Measurements from ENCODE around the gene TRAPPC8.

Gene TRAPPC8

DNA sequence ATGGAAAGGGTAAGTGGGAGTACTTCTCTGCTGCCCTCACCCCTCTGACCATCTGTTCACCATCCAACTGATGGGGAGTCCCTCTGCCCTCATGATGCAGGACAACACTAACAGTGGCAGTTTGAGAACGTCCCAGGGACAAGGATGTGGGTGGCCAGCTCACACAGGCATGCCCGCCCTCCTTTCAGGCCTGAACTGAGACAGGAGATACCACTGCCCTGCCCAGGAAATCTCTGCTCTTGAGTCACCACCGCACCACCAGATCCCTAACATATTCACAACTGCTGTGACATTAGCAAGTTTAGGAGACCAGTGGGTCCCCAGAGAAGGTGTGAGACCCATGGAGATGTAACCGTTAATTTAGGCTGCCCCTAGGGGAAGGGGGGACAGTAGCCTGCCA lies 66.2 kb downstream of the TRAPPC8 start:
- no peak overlapping the region for H3K9ac ChIP-seq (ENCODE audit: low read length in 5 of 5)
- no peak overlapping the region for H3K27ac ChIP-seq (ENCODE audit: low read depth, low read length)
- H3K4me3 ChIP-seq (ENCODE audit: low read depth in 1 of 5, low read length in 5 of 5): no peak overlapping the region
- no peaks in the 10 kb centered on the region for H3K4me1 ChIP-seq (ENCODE audit: control insufficient read depth in 5 of 5, insufficient read depth in 5 of 5, low read length in 5 of 5)
- peaks cover 0 to 3% (median 0%) of the 10 kb centered on the region in 5 donors for H3K9me3 ChIP-seq (ENCODE audit: control insufficient read depth in 5 of 5, low read length in 5 of 5)
- H3K36me3 ChIP-seq (ENCODE audit: control insufficient read depth in 5 of 5, insufficient read depth in 5 of 5, low read length in 5 of 5): peaks cover 30 to 61% (median 44%) of the 10 kb centered on the region in 5 donors
- H3K27me3 ChIP-seq (ENCODE audit: control insufficient read depth in 5 of 5, insufficient read depth in 4 of 5, low read length in 5 of 5): no peaks in the 10 kb centered on the region

DNA sequence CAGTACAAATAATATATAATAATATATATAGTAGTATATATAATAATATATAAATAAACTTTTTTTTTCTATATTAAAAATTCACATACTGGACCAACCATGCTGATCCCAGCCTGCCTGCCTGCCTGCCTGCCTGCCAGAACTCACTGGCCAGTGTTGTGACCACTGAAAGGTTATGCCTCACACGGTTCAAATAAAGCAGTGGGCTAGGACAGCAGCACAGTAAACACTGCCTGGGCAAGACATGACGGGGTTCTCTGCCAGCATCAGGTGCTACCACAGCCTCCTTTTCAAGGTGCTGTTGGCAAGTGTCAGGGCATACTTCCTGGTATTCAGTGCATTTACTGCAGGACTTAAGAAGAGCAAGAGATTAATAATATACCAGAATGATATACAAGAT lies 67.6 kb downstream of the TRAPPC8 start:
- H3K4me1 ChIP-seq (ENCODE audit: control insufficient read depth in 5 of 5, insufficient read depth in 5 of 5, low read length in 5 of 5): no peaks in the 10 kb centered on the region
- H3K4me3 ChIP-seq (ENCODE audit: low read depth in 1 of 5, low read length in 5 of 5): no peak overlapping the region
- no peaks in the 10 kb centered on the region for H3K9me3 ChIP-seq (ENCODE audit: control insufficient read depth in 5 of 5, low read length in 5 of 5)
- H3K36me3 ChIP-seq (ENCODE audit: control insufficient read depth in 5 of 5, insufficient read depth in 5 of 5, low read length in 5 of 5): peaks cover 32 to 66% (median 45%) of the 10 kb centered on the region in 5 donors
- no peak overlapping the region for H3K27ac ChIP-seq (ENCODE audit: low read depth, low read length)
- H3K27me3 ChIP-seq (ENCODE audit: control insufficient read depth in 5 of 5, insufficient read depth in 4 of 5, low read length in 5 of 5): no peaks in the 10 kb centered on the region
- no peak overlapping the region for H3K9ac ChIP-seq (ENCODE audit: low read length in 5 of 5)

DNA sequence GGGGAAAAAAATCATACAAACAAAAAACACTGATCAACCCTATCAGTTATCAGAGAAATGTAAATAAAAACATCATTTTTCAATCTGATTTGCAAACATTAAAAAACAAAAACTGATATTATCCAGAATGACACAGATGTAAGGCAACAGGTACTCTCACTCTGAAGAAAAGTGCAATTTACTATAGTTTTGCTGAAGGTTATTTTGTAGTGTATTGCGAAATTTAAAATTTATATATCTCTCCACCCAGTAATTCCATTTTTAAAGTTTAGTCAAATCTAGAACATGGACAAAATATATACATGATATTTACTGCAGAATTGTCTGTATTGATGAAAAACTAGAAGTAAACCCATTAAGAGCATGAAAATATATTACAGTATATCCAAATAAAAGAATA lies 79.8 kb downstream of the TRAPPC8 start:
- Histone ChIP-seq H3K4me1 (ENCODE audit: control insufficient read depth in 5 of 5, insufficient read depth in 5 of 5, low read length in 5 of 5) (no peaks in the 10 kb centered on the region), H3K27me3 (ENCODE audit: control insufficient read depth in 5 of 5, insufficient read depth in 4 of 5, low read length in 5 of 5) (no peaks in the 10 kb centered on the region), H3K27ac (ENCODE audit: low read depth, low read length) (no peak overlapping the region), H3K9me3 (ENCODE audit: control insufficient read depth in 5 of 5, low read length in 5 of 5) (no peaks in the 10 kb centered on the region), H3K9ac (ENCODE audit: low read length in 5 of 5) (no peak overlapping the region), H3K36me3 (ENCODE audit: control insufficient read depth in 5 of 5, insufficient read depth in 5 of 5, low read length in 5 of 5) (peaks cover 24 to 64% (median 36%) of the 10 kb centered on the region in 5 donors), H3K4me3 (ENCODE audit: low read depth in 1 of 5, low read length in 5 of 5) (no peak overlapping the region)

DNA sequence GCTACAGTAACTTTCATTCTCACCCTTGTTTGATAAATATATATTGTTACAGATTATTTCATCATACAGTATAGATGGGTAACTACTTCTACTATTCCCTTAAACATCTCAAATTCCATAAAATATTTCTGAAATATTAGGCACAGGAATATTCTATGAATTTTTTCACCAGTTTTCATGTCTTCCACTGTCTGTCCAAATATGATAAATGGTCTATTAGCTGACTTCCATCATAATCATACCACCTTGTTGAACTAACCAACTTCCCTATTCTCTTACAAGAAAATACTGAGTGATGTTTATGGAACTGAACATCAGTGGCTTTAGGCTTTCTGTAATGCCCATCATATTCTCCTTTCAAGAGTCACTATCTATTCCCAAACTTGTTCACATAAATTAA lies 82.4 kb downstream of the TRAPPC8 start:
- peaks cover 0 to 4% (median 0%) of the 10 kb centered on the region in 5 donors for H3K4me1 ChIP-seq (ENCODE audit: control insufficient read depth in 5 of 5, insufficient read depth in 5 of 5, low read length in 5 of 5)
- no peak overlapping the region for H3K9ac ChIP-seq (ENCODE audit: low read length in 5 of 5)
- H3K27ac ChIP-seq (ENCODE audit: low read depth, low read length): no peak overlapping the region
- no peaks in the 10 kb centered on the region for H3K9me3 ChIP-seq (ENCODE audit: control insufficient read depth in 5 of 5, low read length in 5 of 5)
- peaks cover 23 to 64% (median 35%) of the 10 kb centered on the region in 5 donors for H3K36me3 ChIP-seq (ENCODE audit: control insufficient read depth in 5 of 5, insufficient read depth in 5 of 5, low read length in 5 of 5)
- H3K4me3 ChIP-seq (ENCODE audit: low read depth in 1 of 5, low read length in 5 of 5): no peak overlapping the region
- no peaks in the 10 kb centered on the region for H3K27me3 ChIP-seq (ENCODE audit: control insufficient read depth in 5 of 5, insufficient read depth in 4 of 5, low read length in 5 of 5)

DNA sequence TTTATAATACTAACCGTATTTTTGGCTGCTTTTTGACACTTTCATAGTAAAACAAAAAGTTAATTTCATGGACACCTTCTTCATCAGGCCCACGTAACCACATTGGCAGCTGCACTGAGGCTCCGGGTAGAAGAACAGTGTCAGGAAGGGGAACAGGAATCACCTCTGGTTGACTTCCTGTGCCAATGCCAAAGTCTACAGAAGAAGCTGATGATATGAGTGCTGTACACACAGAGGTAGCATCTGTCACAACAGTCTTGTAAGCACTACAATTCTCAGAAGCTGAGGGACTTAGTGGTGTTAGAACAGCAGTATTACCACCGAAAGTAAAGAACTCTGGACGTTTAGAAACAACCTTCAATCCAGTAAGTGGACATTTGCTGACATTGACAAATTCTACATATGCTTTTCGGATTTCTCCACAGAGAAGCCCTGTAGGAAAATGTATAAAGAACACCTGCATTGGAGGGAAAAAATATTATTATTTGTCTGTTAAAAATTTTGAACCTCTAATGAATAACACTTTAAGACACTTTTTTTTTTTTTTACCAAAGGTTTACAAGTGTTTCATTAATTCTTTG lies 85.3 kb downstream of the TRAPPC8 start:
- Histone ChIP-seq H3K27ac (ENCODE audit: low read depth, low read length) (no peak overlapping the region), H3K9ac (ENCODE audit: low read length in 5 of 5) (no peak overlapping the region), H3K27me3 (ENCODE audit: control insufficient read depth in 5 of 5, insufficient read depth in 4 of 5, low read length in 5 of 5) (no peaks in the 10 kb centered on the region), H3K4me3 (ENCODE audit: low read depth in 1 of 5, low read length in 5 of 5) (no peak overlapping the region), H3K9me3 (ENCODE audit: control insufficient read depth in 5 of 5, low read length in 5 of 5) (no peaks in the 10 kb centered on the region), H3K4me1 (ENCODE audit: control insufficient read depth in 5 of 5, insufficient read depth in 5 of 5, low read length in 5 of 5) (peaks cover 0 to 4% (median 0%) of the 10 kb centered on the region in 5 donors), H3K36me3 (ENCODE audit: control insufficient read depth in 5 of 5, insufficient read depth in 5 of 5, low read length in 5 of 5) (peaks cover 29 to 57% (median 44%) of the 10 kb centered on the region in 5 donors)

DNA sequence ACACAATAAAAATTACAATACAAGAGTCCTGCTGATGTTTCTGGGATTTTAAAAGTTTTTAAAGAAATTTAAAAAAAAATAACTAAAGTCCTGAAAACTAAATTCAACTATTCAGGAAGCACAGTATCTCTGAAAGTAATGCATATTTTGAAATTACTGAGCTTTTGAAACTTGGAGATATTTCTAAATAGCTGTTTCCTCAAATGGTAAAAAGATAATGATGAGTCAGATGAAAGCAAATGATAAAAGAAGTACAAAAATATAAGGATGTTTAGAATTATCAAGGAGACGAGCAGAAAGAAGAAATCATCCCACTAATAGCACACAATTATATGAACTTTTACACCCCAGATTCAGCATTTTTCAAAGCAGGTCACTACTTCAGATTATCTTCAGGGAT lies 92.1 kb downstream of the TRAPPC8 start:
- Histone ChIP-seq H3K27me3 (ENCODE audit: control insufficient read depth in 5 of 5, insufficient read depth in 4 of 5, low read length in 5 of 5) (no peaks in the 10 kb centered on the region), H3K9ac (ENCODE audit: low read length in 5 of 5) (no peak overlapping the region), H3K36me3 (ENCODE audit: control insufficient read depth in 5 of 5, insufficient read depth in 5 of 5, low read length in 5 of 5) (peaks cover 38 to 70% (median 58%) of the 10 kb centered on the region in 5 donors), H3K27ac (ENCODE audit: low read depth, low read length) (no peak overlapping the region), H3K4me1 (ENCODE audit: control insufficient read depth in 5 of 5, insufficient read depth in 5 of 5, low read length in 5 of 5) (no peaks in the 10 kb centered on the region), H3K4me3 (ENCODE audit: low read depth in 1 of 5, low read length in 5 of 5) (no peak overlapping the region), H3K9me3 (ENCODE audit: control insufficient read depth in 5 of 5, low read length in 5 of 5) (no peaks in the 10 kb centered on the region)

DNA sequence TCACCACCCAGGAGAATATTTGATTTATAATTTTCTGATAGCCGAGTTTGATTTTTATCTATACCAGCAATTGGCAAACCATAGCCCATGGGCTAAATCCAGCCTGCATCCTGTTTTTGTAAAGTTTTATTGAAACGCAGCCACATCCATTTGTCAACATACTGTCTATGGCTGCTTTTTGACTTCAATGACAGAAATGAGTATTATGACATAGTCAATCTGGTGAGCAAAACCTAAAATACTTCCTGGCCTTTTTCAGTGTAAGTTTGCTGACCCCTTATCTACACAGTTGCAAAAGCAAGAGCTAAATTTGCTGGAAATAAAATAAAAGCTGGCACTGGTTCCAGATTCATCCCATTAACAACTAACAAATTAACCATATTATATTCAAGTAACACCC lies 102.4 kb downstream of the TRAPPC8 start:
- Histone ChIP-seq H3K4me3 (ENCODE audit: low read depth in 1 of 5, low read length in 5 of 5) (no peak overlapping the region), H3K9ac (ENCODE audit: low read length in 5 of 5) (no peak overlapping the region), H3K9me3 (ENCODE audit: control insufficient read depth in 5 of 5, low read length in 5 of 5) (no peaks in the 10 kb centered on the region), H3K36me3 (ENCODE audit: control insufficient read depth in 5 of 5, insufficient read depth in 5 of 5, low read length in 5 of 5) (peaks cover 33 to 61% (median 50%) of the 10 kb centered on the region in 5 donors), H3K27me3 (ENCODE audit: control insufficient read depth in 5 of 5, insufficient read depth in 4 of 5, low read length in 5 of 5) (no peaks in the 10 kb centered on the region), H3K27ac (ENCODE audit: low read depth, low read length) (no peak overlapping the region), H3K4me1 (ENCODE audit: control insufficient read depth in 5 of 5, insufficient read depth in 5 of 5, low read length in 5 of 5) (no peaks in the 10 kb centered on the region)

DNA sequence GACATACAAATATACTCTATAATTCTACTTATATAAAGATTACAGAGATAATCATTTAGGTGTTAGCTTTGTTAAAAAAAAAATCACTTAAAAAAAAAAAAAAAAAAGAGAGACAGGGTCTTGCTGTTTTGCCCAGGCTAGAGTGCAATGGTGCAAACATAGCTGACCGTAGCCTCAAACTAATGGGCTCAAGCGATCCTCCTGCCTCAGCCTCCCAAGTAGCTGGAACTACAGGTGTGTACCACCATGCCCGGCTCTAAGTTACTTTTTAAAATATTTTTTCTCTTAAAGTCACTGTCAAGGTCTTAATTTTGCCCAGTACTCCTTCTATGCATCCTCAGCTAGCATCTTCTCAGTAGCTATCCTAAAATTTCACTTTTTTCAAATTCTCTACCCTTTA lies 105.0 kb downstream of the TRAPPC8 start:
- Histone ChIP-seq H3K27me3 (ENCODE audit: control insufficient read depth in 5 of 5, insufficient read depth in 4 of 5, low read length in 5 of 5) (no peaks in the 10 kb centered on the region), H3K27ac (ENCODE audit: low read depth, low read length) (no peak overlapping the region), H3K4me3 (ENCODE audit: low read depth in 1 of 5, low read length in 5 of 5) (no peak overlapping the region), H3K4me1 (ENCODE audit: control insufficient read depth in 5 of 5, insufficient read depth in 5 of 5, low read length in 5 of 5) (no peaks in the 10 kb centered on the region), H3K9ac (ENCODE audit: low read length in 5 of 5) (no peak overlapping the region), H3K36me3 (ENCODE audit: control insufficient read depth in 5 of 5, insufficient read depth in 5 of 5, low read length in 5 of 5) (peaks cover 43 to 61% (median 56%) of the 10 kb centered on the region in 5 donors), H3K9me3 (ENCODE audit: control insufficient read depth in 5 of 5, low read length in 5 of 5) (no peaks in the 10 kb centered on the region)

DNA sequence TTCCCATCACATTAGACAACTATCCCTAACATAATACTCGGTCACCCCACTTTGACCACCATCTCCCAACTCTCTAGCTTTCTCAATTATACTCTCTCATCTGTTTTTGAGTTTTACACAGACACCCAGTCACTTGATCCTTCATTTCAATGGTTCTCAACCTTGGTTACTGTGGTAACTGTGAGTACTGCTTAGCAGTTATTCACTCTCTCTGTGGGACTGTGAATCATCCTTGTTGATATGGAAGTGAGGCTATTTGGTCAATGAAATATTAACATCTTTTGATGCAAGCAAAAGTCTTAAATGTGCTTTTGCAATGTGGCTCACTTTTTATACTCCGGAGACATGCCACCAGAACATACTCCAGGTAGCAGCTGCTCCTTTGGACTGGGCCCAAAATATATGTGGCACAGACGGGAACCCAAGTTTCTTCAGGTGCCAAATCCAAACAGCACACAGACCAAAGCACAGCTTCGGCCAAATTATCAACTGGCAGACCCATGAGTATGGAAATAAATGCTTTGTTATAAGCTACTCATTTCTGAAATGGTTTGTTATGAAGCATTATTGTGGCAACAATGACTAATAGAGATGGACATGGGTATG lies 107.3 kb downstream of the TRAPPC8 start:
- Histone ChIP-seq H3K36me3 (ENCODE audit: control insufficient read depth in 5 of 5, insufficient read depth in 5 of 5, low read length in 5 of 5) (peaks cover 41 to 58% (median 54%) of the 10 kb centered on the region in 5 donors), H3K4me1 (ENCODE audit: control insufficient read depth in 5 of 5, insufficient read depth in 5 of 5, low read length in 5 of 5) (no peaks in the 10 kb centered on the region), H3K27me3 (ENCODE audit: control insufficient read depth in 5 of 5, insufficient read depth in 4 of 5, low read length in 5 of 5) (no peaks in the 10 kb centered on the region), H3K27ac (ENCODE audit: low read depth, low read length) (no peak overlapping the region), H3K9ac (ENCODE audit: low read length in 5 of 5) (no peak overlapping the region), H3K4me3 (ENCODE audit: low read depth in 1 of 5, low read length in 5 of 5) (no peak overlapping the region), H3K9me3 (ENCODE audit: control insufficient read depth in 5 of 5, low read length in 5 of 5) (no peaks in the 10 kb centered on the region)

DNA sequence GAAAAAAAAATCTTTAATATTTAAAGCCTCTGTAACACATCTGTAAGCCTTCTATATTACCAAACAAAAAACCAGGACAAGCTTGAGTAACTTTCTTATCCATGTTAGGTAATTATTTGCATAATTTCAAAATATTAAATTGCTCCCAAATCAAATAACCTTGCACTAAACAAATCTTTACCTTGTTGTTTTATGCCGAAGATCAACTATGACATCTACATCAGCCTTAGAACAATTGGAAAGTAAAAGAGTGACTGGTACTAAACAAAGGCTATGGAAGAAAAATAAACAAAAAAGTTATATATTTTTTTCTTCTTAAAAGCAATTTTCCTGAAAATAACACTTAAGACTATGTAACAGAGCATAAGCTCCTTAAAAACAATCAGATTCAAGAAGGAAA lies 111.0 kb downstream of the TRAPPC8 start:
- H3K27me3 ChIP-seq (ENCODE audit: control insufficient read depth in 5 of 5, insufficient read depth in 4 of 5, low read length in 5 of 5): no peaks in the 10 kb centered on the region

More for the DNA sequence above, 111.0 kb downstream of the TRAPPC8 start:
- peaks cover 39 to 53% (median 47%) of the 10 kb centered on the region in 5 donors for H3K36me3 ChIP-seq (ENCODE audit: control insufficient read depth in 5 of 5, insufficient read depth in 5 of 5, low read length in 5 of 5)
- no peak overlapping the region for H3K9ac ChIP-seq (ENCODE audit: low read length in 5 of 5)
- no peak overlapping the region for H3K4me3 ChIP-seq (ENCODE audit: low read depth in 1 of 5, low read length in 5 of 5)
- H3K9me3 ChIP-seq (ENCODE audit: control insufficient read depth in 5 of 5, low read length in 5 of 5): no peaks in the 10 kb centered on the region
- no peak overlapping the region for H3K27ac ChIP-seq (ENCODE audit: low read depth, low read length)
- H3K4me1 ChIP-seq (ENCODE audit: control insufficient read depth in 5 of 5, insufficient read depth in 5 of 5, low read length in 5 of 5): no peaks in the 10 kb centered on the region
